Calu3 (cell line): ENCODE results near the gene ABCB6. TPM values are rescaled to one million over a fixed set of nuclear protein-coding genes. Genes with fewer than 3 reads are reported as not detected.

ENCODE experiments used
- BruUV-seq: library from RNA; stranded (reverse); fragments of 400-500 nt; replicated peaks from 2 replicates; lab custom pipeline; 2021; lab: Mats Ljungman, UMichigan
- CTCF ChIA-PET: fragments of 300-600 bp; sonication (Branson Sonifier 250); formaldehyde crosslinking; loops from one replicate; lab custom pipeline; 2022; ENCODE audit warnings: antibody characterized with exemption; lab: Charles Lee
- DNase-seq: peaks from one replicate; pipeline ENCODE4 v3.0.0; 2022
- H3K27ac Mint-ChIP-seq: one replicate; pipeline ENCODE4 v1.8.0; 2022; ENCODE audit warnings: mixed read lengths; ENCODE audit not compliant: unreplicated experiment
- H3K27me3 Mint-ChIP-seq: one replicate; pipeline ENCODE4 v1.8.0; 2022; ENCODE audit warnings: mixed read lengths; ENCODE audit not compliant: unreplicated experiment
- H3K36me3 Mint-ChIP-seq: one replicate; pipeline ENCODE4 v1.8.0; 2022; ENCODE audit warnings: mild to moderate bottlenecking, moderate library complexity, mixed read lengths; ENCODE audit not compliant: insufficient read depth, unreplicated experiment
- H3K4me1 Mint-ChIP-seq: one replicate; pipeline ENCODE4 v1.8.0; 2022; ENCODE audit warnings: mild to moderate bottlenecking, low read depth, mixed read lengths; ENCODE audit not compliant: unreplicated experiment
- H3K4me3 Mint-ChIP-seq: one replicate; pipeline ENCODE4 v1.8.0; 2022; ENCODE audit warnings: mild to moderate bottlenecking, low read depth, moderate library complexity, mixed read lengths; ENCODE audit not compliant: unreplicated experiment
- H3K9me3 Mint-ChIP-seq: one replicate; pipeline ENCODE4 v1.8.0; 2022; ENCODE audit warnings: low read depth, mixed read lengths; ENCODE audit not compliant: unreplicated experiment
- CTCF ChIP-seq: fragments of 200-600 bp; IDR thresholded peaks from one replicate; pipeline ENCODE4 v1.8.0; 2022; ENCODE audit warnings: antibody characterized with exemption; ENCODE audit not compliant: unreplicated experiment
- intact Hi-C: fragments of 100-400 bp; cut with micrococcal nuclease; formaldehyde crosslinking; loops from one replicate; pipeline ENCODE4 v1.10.0; 2022; ENCODE audit not compliant: unreplicated experiment
- total RNA-seq: library from RNA; stranded (reverse); gene quantifications from 2 replicates; pipeline ENCODE4 v1.2.3, GENCODE V29; 2022

Gene ABCB6
- total RNA-seq, 1 experiment from 2014 or later: 12.1 TPM

- intact Hi-C loops: no loop called here
- Mint-ChIP-seq H3K27ac (peak overlapping the region; percentile 96), H3K4me1 (peaks cover 48% of the 10 kb centered on the region), H3K9me3 (no peaks in the 10 kb centered on the region), H3K27me3 (no peaks in the 10 kb centered on the region), H3K4me3 (peak overlapping the region; percentile 54), H3K36me3 (peaks cover 62% of the 10 kb centered on the region)
- no peak for DNase-seq
- TF ChIP-seq CTCF: no peak
- CTCF ChIA-PET: interaction anchor here (2.2 to 2.6 kb wide), 2 partner anchors 31 to 47 kb away, joined by 16 to 26 read pairs; partner anchors contain the start of gene DNAJB2
- BruUV-seq: no TSS peak
These were observed 29.2 kb upstream of the ABCB6 start for GRCh38 chr2:219247678-219248642.

GRCh38 chr2:219246559-219246958, 27.8 kb upstream of the ABCB6 start:
- CTCF ChIA-PET: interaction anchor here (1.0 kb wide), 1 partner anchor 32 kb away, joined by 3 read pairs; the partner anchor contains the start of gene DNAJB2
- no peak for TF ChIP-seq CTCF
- intact Hi-C loops: no loop called here
- no TSS peak for BruUV-seq
- H3K27ac Mint-ChIP-seq: no peak overlapping the region
- peak overlapping the region; percentile 79 for H3K4me3 Mint-ChIP-seq
- no peaks in the 10 kb centered on the region for H3K9me3 Mint-ChIP-seq
- DNase-seq: no peak
- peaks cover 34% of the 10 kb centered on the region for H3K4me1 Mint-ChIP-seq
- H3K36me3 Mint-ChIP-seq: peaks cover 50% of the 10 kb centered on the region
- H3K27me3 Mint-ChIP-seq: no peaks in the 10 kb centered on the region

GRCh38 chr2:219245899-219246230, 27.1 kb upstream of the ABCB6 start:
- no peaks in the 10 kb centered on the region for H3K9me3 Mint-ChIP-seq
- peak overlapping the region; percentile 79 for H3K4me3 Mint-ChIP-seq
- H3K27ac Mint-ChIP-seq: peak overlapping the region; percentile 79
- peaks cover 30% of the 10 kb centered on the region for H3K4me1 Mint-ChIP-seq
- no TSS peak for BruUV-seq
- H3K27me3 Mint-ChIP-seq: no peaks in the 10 kb centered on the region
- intact Hi-C loops: no loop called here
- peaks cover 44% of the 10 kb centered on the region for H3K36me3 Mint-ChIP-seq
- no peak for DNase-seq
- CTCF ChIA-PET: interaction anchor here (1.0 to 1.7 kb wide), 5 partner anchors 8 to 49 kb away, joined by 3 to 6 read pairs (median 3); partner anchors contain the start of genes DNAJB2 and TUBA4A
- no peak for TF ChIP-seq CTCF

DNA sequence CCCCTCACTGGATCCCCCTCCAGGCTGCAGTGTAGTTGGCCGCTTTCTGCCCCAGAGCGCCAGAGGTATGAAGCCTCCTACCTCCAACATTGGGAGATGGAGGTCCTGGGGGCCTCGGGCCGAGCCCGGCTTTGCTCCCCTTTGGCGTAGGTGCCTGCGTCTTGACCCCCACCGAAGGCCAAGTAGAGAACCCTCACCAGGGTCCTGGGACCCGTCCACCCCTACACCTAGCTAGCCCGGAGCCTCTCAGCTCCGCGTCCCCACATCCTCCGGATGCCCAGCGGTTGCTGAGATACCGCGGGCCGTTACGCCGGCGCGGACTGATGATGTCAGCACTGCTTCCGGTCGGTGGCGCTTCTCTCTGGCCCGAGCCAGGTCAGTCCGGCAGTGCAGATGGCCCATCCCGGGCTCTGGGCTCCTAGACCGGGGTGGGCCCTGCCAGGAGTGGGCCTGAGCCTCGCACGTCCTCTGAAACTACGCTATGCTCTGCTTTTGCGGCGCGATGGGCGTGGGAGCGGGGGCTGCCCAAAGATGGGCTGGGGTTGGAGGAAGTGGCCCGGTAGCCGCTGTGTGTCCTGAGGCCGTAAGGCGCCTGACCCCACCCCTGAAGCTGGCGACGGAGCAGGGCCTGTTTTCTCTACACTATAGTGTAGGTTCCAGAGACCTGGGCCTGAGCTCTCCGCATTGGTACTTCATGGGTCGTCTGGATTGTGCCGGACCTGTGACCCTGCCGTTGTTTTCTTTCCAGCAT, 26.6 kb upstream of the ABCB6 start, which contains the start of the genes GLB1L and STK16:
Gene GLB1L, minus strand, starts transcription at position 297 of the 751 bp plus-strand sequence. CDS start 1,871 bp downstream, outside the sequence.
Gene STK16, plus strand, starts transcription at position 332 of the 751 bp plus-strand sequence. CDS start 521 bp downstream, outside the sequence.
- BruUV-seq: no TSS peak

More for the DNA sequence above, 26.6 kb upstream of the ABCB6 start, which contains the start of the genes GLB1L and STK16:
- intact Hi-C loops: no loop called here
- Mint-ChIP-seq H3K27ac (peak within 1 kb of the TSS; percentile 79), H3K36me3 (peaks cover 42% of the 10 kb centered on the region), H3K27me3 (no peaks in the 10 kb centered on the region), H3K9me3 (no peaks in the 10 kb centered on the region), H3K4me1 (peaks cover 24% of the 10 kb centered on the region), H3K4me3 (peak within 1 kb of the TSS; percentile 79)
- DNase-seq: peak; percentile 94
- CTCF ChIA-PET: interaction anchor here (0.6 to 1.7 kb wide), 10 partner anchors 8 to 50 kb away, joined by 3 to 7 read pairs (median 3); partner anchors contain the start of genes ANKZF1, ATG9A, DNAJB2 and TUBA4A
- TF ChIP-seq CTCF: no peak
